OCI-LY7 (cell line): Measurements from ENCODE around the gene TNFRSF25. TPM values are rescaled to one million over a fixed set of nuclear protein-coding genes. Genes with fewer than 3 reads are reported as not detected.

Experiments used
- BruUV-seq: library from RNA; stranded (reverse); fragments of 400-500 nt; replicated peaks from 2 replicates; lab custom pipeline; 2021; lab: Mats Ljungman, UMichigan
- CTCF ChIA-PET: fragments of 300-600 bp; sonication (Branson Sonifier 250); formaldehyde crosslinking; loops from one replicate; lab custom pipeline; 2022; ENCODE audit warnings: antibody characterized with exemption; ENCODE audit not compliant: unreplicated experiment; lab: Charles Lee
- POLR2A ChIA-PET: fragments of 300-600 bp; sonication (Branson Sonifier 250); formaldehyde crosslinking; loops from one replicate; lab custom pipeline; 2022; ENCODE audit warnings: antibody characterized with exemption; lab: Charles Lee
- DNase-seq: peaks from one replicate; pipeline ENCODE4 v3.0.0-alpha.2; 2015; ENCODE audit warnings: low spot score
- H2AFZ ChIP-seq: fragments of 200-600 bp; sonication (generic), shearing (Covaris generic); 2 replicates; pipeline ENCODE4 v1.6.1; 2014; ENCODE audit warnings: mild to moderate bottlenecking, antibody characterized with exemption, low read length, moderate library complexity
- H3K27ac ChIP-seq: fragments of 200-600 bp; sonication (generic); 2 replicates; pipeline ENCODE4 v1.5.1; 2014; ENCODE audit warnings: mixed run types, low read depth, mild to moderate bottlenecking, moderate library complexity, low read length, inconsistent platforms; ENCODE audit not compliant: poor library complexity, severe bottlenecking
- H3K36me3 ChIP-seq: fragments of 200-600 bp; sonication (generic); 2 replicates; pipeline ENCODE4 v1.6.1; 2014; ENCODE audit warnings: mild to moderate bottlenecking, antibody characterized with exemption, low read length, moderate library complexity, mixed read lengths; ENCODE audit not compliant: insufficient read depth
- H3K4me1 ChIP-seq: fragments of 200-600 bp; sonication (generic); 2 replicates; pipeline ENCODE4 v1.5.1; 2014; ENCODE audit warnings: mild to moderate bottlenecking, low read length; ENCODE audit not compliant: insufficient read depth, poor library complexity, severe bottlenecking
- H3K4me2 ChIP-seq: fragments of 200-600 bp; sonication (generic); 2 replicates; pipeline ENCODE4 v1.6.1; 2014; ENCODE audit warnings: mild to moderate bottlenecking, low read length
- H3K4me3 ChIP-seq: fragments of 200-600 bp; sonication (generic); 2 replicates; pipeline ENCODE4 v1.5.1; 2014; ENCODE audit warnings: mild to moderate bottlenecking, low read depth, low read length; ENCODE audit not compliant: poor library complexity, severe bottlenecking
- H3K79me2 ChIP-seq: fragments of 200-600 bp; sonication (generic); 2 replicates; pipeline ENCODE4 v1.6.1; 2016; ENCODE audit warnings: low read depth, mild to moderate bottlenecking, low read length, moderate library complexity, mixed read lengths; ENCODE audit not compliant: insufficient read depth
- H3K9me2 ChIP-seq: fragments of 200-600 bp; sonication (generic); 2 replicates; pipeline ENCODE4 v1.6.1; 2016; ENCODE audit warnings: mild to moderate bottlenecking, low read length, mixed read lengths; ENCODE audit not compliant: insufficient read depth
- H3K9me3 ChIP-seq: fragments of 200-600 bp; sonication (generic); 2 replicates; pipeline ENCODE4 v1.6.1; 2014; ENCODE audit warnings: mild to moderate bottlenecking, mixed run types, low read length, mixed read lengths
- H4K20me1 ChIP-seq: fragments of 200-600 bp; sonication (generic); 2 replicates; pipeline ENCODE4 v1.6.1; 2014; ENCODE audit warnings: mild to moderate bottlenecking, antibody characterized with exemption, low read length, moderate library complexity, mixed read lengths; ENCODE audit not compliant: insufficient read depth
- CTCF ChIP-seq: fragments of 200-600 bp; sonication (generic); conservative IDR thresholded peaks from 2 replicates; pipeline ENCODE4 v1.5.1; 2014; ENCODE audit warnings: mild to moderate bottlenecking, antibody characterized with exemption, low read length, moderate library complexity, mixed read lengths
- EZH2phosphoT487 ChIP-seq: fragments of 200-600 bp; sonication (generic); IDR thresholded peaks from 2 replicates; pipeline ENCODE4 v1.6.1; 2018; ENCODE audit warnings: low read depth, borderline replicate concordance, mild to moderate bottlenecking, mixed run types, antibody characterized with exemption, low read length, moderate library complexity, mixed read lengths
- intact Hi-C: fragments of 100-400 bp; cut with micrococcal nuclease; formaldehyde crosslinking; loops from one replicate; pipeline ENCODE4 v1.10.0; 2022; ENCODE audit not compliant: unreplicated experiment
- total RNA-seq, 2 experiments: library from RNA; depleted of rRNA in 1 of 2; stranded (reverse); fragments of >200 nt in 1 of 2; shearing (Covaris generic) in 1 of 2; gene quantifications; 2 replicates each; pipeline ENCODE4 v1.2.3, GENCODE V29; 2014 to 2022

Gene TNFRSF25
- total RNA-seq, 2 experiments from 2014 or later = 1.7 to 2.8 TPM

DNA sequence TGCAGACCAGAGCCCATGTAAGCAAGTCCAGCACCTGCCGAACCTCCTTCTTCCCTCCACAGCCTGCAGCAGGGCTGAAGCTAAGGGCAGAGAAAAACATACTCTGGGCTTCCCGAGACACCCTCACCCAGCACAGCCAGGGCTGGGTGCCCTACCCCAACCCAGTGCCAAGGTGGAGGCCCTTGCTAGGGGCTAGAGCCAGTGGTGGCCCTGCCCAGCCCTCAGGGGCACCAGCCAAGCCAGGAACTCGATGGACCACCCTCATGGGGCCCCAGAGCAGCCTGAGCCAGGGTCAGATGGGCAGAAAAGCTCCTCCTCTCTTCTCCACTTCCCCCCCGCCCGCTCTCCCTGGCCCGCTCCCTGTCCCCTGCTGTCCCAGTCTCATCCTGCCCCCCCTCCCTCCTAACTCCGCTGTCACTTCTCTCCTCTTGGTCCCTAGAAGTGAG is 15.9 kb downstream of the TNFRSF25 start:
- no peak overlapping the region for H3K4me2 ChIP-seq
- no peak overlapping the region for H2AFZ ChIP-seq

GRCh38 chr1:6448749-6449631 is 17.0 kb downstream of the TNFRSF25 start:
- BruUV-seq = no TSS peak
- DNase-seq = no peak
- H3K79me2 ChIP-seq = no peaks in the 10 kb centered on the region
- no peaks in the 10 kb centered on the region for H4K20me1 ChIP-seq
- TF ChIP-seq EZH2phosphoT487 (no peak), CTCF (no peak)
- intact Hi-C loops = no loop called here
- H2AFZ ChIP-seq = no peak overlapping the region
- CTCF ChIA-PET = no interaction called here
- H3K9me2 ChIP-seq = no peaks in the 10 kb centered on the region
- no peaks in the 10 kb centered on the region for H3K36me3 ChIP-seq
- no peak overlapping the region for H3K4me2 ChIP-seq
- peaks cover 12% of the 10 kb centered on the region for H3K4me1 ChIP-seq
- no peak overlapping the region for H3K27ac ChIP-seq
- no peaks in the 10 kb centered on the region for H3K9me3 ChIP-seq
- POLR2A ChIA-PET = interaction anchor here (0.6 kb wide), 1 partner anchor 29 kb away, joined by 3 read pairs; no protein-coding TSS in a partner anchor
- no peak overlapping the region for H3K4me3 ChIP-seq

More for the DNA sequence above, 15.9 kb downstream of the TNFRSF25 start:
- no peak for DNase-seq
- no peaks in the 10 kb centered on the region for H3K9me2 ChIP-seq
- H3K27ac ChIP-seq = no peak overlapping the region
- H3K9me3 ChIP-seq = no peaks in the 10 kb centered on the region
- peaks cover 12% of the 10 kb centered on the region for H3K4me1 ChIP-seq
- no peaks in the 10 kb centered on the region for H3K36me3 ChIP-seq
- intact Hi-C loops = no loop called here
- BruUV-seq = no TSS peak
- H4K20me1 ChIP-seq = no peaks in the 10 kb centered on the region
- ChIA-PET CTCF (no interaction called here), POLR2A (no interaction called here)
- TF ChIP-seq EZH2phosphoT487 = no peak
- TF ChIP-seq CTCF = no peak
- no peaks in the 10 kb centered on the region for H3K79me2 ChIP-seq
- H3K4me3 ChIP-seq = no peak overlapping the region
